NCI-H2171 (cell line): Measurements from ENCODE around the gene ARHGAP21.

Source experiments
- DNase-seq: peaks from one replicate; lab custom pipeline; 2025; lab: John Stamatoyannopoulos, UW

Gene ARHGAP21

GRCh38 chr10:24533981-24534380 is 189.7 kb downstream of the ARHGAP21 start:
- DNase-seq, result no peak
